ENCODE data around the gene PHLDA3.

DNA sequence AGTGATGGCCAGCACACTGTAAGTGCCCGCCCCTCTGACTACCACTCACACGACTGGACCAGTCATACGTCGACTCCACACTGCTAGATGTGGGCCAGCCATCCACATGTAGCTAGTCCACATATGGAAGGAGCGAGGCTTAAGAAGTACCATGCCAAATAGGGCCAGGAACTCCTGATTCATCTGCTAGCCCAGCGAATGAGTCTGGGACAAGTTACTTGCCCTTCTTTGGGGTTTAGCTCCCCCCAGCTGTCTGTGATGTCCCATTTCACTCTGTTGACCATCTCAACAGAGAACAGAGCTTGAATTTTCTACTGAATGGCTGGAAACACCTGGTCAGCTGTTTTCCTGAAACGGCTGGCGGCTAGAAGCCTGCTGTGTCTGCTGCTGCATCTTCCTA is 32.2 kb upstream of the PHLDA3 start:
- TF ChIP-seq, protein P1, sequence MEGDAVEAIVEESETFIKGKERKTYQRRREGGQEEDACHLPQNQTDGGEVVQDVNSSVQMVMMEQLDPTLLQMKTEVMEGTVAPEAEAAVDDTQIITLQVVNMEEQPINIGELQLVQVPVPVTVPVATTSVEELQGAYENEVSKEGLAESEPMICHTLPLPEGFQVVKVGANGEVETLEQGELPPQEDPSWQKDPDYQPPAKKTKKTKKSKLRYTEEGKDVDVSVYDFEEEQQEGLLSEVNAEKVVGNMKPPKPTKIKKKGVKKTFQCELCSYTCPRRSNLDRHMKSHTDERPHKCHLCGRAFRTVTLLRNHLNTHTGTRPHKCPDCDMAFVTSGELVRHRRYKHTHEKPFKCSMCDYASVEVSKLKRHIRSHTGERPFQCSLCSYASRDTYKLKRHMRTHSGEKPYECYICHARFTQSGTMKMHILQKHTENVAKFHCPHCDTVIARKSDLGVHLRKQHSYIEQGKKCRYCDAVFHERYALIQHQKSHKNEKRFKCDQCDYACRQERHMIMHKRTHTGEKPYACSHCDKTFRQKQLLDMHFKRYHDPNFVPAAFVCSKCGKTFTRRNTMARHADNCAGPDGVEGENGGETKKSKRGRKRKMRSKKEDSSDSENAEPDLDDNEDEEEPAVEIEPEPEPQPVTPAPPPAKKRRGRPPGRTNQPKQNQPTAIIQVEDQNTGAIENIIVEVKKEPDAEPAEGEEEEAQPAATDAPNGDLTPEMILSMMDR (IDR thresholded peaks at IDR 0.05; ENCODE audit: insufficient read depth, low read depth, low read length): no peak
- TF ChIP-seq EZH2 (IDR thresholded peaks at IDR 0.05; ENCODE audit: insufficient read depth, low read length): no peak

Measured in astrocyte (in vitro differentiated cells and primary cell).